ENCODE data around the gene TMEM107. TPM values are rescaled to one million over a fixed set of nuclear protein-coding genes. Genes with fewer than 3 reads are reported as not detected.

The TMEM107 gene
- total RNA-seq, 1 donor from 2014 or later = 17.5 TPM

DNA sequence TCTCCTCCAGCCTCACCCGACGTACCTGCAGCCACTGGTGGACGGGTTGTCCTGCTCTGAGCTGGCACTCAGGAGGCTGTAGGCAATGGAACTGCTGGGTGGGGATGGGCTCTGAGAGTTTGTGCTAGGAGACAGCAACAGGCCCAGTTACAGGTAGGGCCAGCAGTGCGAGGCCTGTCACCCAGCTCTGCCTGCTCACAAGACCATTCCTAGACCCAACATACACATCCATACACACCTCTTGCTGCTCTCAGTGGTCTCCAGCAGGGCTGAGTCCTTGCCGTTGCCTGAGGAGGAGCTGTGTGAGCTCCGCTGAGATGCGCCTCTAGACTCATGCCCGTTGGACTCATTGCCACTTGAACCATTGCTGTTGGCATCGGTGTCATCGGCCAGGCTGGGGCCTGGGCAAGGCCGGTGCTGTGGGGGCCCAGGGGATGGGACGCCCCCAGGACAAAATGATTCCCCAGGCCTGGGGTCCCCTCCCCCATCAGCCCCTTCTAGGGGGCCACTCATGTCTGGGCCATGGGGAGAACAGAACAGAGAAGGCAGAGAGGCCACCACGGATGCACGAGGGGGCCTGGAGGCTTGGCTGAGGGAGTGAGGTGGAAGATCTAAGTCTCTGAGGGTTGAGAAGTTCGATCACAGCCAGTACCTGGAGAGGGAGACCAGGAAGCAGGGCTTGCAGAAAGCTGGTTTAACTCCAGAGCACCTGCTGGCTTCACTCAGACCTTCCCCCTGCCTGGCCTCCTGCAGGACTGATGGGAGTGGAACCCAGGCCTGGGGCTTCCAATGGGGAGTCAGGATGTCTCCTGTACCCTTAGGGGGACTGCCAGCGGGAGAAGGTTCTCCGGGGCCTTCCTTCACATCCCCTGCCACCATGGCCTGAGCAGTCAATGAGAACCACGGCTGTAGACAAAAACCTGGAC is 25.7 kb downstream of the TMEM107 start:
- no peak for DNase-seq

GRCh38 chr17:8149419-8150193 is 26.6 kb downstream of the TMEM107 start:
- DNase-seq = no peak

DNA sequence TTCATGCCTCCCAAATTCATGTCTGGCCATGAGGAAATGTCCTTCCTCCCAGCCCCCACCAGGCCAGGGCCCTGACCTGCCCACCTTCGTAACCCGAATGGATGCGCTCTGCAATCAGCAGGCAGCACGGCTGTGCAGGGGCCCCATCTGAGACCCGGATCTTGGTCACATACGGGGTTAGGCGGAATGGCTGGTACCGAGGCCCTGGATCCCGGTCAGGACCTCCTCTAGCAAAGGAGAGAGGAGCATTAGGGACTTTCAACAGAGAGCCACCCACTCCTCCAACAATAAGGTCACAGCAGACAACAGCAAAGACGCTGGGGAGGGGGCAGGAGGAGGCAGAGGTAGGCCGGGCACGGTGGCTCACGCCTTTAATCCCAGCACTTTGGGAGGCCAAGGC is 27.6 kb downstream of the TMEM107 start:
- no peak for DNase-seq

DNA sequence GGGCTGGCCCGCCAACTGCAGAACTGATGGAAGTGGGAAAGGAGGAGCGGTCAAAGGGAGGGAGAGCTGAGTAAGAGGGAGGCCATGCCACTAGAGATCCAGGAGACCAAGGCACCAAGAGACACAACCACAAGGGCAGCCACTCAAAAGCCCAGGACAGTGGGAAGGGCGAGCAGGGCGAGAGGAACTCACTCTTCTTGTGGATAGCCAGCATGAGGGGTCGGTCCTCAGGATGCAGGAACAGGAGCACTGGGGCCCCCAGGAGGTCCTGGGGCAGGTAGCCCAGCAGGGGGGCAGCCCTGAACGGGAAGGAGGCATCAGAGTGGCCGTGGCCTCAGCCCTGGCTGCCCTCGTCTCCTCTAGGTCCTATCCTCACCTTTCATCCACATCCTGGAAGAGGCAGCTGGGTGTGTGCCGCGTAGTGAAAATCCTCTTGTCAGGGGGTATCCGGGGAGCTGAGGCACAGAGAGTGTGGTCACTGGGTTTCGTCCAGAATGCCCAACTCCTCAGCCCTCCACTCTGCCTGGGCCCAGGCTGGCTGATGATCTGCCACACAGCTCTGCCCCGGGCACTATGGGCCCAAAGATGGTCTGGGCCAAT is 28.3 kb downstream of the TMEM107 start:
- DNase-seq = no peak

GRCh38 chr17:8147141-8147804 is 28.9 kb downstream of the TMEM107 start:
- no peak for DNase-seq

DNA sequence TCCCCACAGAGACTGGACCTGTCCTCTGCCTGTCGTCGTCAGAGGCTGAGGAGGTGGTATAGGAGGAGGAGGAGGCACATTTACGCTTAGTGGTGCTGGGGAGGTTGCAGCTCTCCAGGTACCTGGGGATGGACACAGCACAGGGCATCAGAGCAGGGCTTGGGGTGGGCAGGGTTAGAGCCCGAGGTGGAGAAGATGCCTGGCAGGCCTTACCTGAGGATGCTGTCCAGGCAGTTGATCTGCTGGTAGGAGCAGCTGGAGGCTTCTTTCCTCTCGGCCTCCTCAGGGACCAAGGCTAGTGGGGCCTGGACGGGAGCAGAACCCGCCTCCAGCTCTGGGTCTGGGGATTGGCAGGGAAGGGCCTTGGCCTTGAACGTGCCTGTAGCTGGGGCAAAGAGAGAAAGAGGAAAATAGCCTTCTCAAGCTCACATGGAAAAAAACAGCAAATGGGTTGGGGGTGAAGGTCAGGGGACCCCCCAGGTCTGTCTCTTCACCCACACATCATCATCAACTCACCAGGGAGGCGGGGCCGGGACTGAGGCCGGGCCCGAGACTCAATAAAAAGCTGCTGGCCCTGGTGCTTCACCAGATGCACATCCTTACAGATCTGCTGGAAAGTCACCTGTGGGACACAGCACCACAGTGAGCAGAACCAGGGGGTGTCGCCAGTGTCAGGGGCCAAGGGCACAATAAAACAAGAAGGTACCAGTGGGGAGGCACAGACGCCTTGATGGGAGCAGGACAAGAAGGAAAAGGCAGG is 29.6 kb downstream of the TMEM107 start:
- DNase-seq = no peak

DNA sequence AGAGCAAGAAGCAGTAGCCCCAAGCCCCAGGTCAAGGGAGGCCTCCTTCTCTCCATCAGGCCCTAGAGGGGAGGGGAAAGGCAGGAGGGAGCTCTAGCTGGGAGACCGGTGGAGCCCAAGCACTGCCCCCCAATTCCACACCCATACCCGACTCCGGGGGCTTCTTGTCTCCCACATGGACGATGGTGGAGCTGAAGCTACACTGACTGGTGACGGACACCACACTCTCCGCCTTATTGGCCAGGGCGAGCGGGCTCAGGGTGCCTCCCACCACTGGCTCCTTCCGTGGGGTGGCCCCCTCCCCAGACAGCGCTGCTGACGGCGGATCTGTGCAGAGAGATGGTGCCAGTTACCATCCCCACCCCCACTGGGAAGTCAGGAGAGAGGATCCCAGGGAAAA is 30.4 kb downstream of the TMEM107 start:
- no peak for DNase-seq

DNA sequence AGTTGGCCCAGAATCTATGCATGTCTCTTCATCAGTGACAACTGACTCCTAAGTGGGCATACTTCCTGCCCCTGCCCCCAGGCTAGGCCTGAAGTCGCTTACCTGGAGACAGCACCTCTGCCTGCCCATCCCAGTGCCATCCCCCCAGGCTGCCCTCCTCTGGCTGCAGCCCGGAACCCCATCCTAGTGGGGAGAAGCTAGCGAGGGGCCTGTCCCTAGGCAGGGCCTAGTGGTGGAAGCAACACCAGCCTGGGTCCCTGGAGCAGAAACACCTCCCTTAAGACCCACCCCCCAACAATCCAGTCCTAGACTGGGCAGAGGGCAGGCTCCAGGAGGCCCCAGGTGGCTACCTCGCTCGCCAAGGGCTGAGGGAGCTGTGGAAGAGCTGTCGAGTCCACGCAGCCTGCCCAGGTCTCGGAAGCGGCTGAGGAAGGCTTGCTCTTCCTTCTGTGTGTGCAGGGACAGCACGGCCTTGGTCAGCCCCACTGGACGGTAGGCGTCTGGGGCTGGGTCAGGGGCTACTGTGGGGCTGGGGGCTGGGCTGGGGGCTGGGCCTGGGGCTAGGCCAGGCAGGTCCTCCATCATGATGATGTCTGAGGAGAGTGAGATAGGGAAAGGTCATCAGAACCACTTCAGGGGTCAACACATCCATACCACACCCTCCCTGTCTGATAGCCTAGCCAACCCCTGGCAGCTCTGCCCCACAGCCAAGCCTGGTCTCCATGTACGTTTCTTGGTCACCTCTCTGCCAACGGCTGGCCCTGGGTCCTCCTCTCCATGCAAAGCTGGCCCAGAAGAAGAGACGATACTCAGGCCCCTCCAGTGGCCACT is 31.6 kb downstream of the TMEM107 start:
- DNase-seq = no peak

GRCh38 chr17:8143581-8144400 is 32.4 kb downstream of the TMEM107 start:
- DNase-seq = no peak

DNA sequence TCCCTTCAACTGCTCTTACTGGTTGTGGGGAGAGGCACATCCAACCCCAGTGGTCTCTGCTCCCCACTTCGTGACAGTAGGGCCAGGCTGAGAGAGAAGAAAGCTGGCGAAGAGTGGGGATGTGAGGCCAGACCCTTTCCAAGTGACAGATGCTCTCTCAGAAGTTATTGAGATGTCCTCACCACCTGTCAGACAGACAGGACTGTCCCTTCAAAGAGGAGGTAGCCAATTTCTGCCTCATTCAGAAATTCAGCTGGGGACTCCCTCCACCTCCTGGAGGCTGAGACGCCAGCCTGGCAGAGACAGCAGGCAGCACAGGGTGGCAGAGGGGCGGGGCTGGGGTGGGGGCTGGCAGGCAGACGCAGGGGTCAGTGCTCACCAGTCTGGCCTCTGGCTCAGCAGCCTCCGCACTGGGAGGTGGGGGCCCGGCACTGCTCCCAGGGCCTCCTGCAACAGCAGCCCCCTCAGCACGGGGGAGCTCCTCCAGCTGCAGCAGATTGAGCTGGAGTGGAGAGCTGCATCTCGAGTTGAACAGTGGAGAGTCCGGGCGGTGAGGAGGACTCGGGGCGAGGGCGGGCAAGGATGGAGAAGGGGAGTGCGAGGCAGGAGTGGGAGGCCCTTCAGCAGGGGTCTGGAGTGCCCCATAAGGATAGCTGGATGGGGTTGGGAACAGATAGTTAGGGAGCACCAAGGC is 33.1 kb downstream of the TMEM107 start:
- DNase-seq = no peak

GRCh38 chr17:8142158-8142886 is 33.9 kb downstream of the TMEM107 start:
- no peak for DNase-seq

DNA sequence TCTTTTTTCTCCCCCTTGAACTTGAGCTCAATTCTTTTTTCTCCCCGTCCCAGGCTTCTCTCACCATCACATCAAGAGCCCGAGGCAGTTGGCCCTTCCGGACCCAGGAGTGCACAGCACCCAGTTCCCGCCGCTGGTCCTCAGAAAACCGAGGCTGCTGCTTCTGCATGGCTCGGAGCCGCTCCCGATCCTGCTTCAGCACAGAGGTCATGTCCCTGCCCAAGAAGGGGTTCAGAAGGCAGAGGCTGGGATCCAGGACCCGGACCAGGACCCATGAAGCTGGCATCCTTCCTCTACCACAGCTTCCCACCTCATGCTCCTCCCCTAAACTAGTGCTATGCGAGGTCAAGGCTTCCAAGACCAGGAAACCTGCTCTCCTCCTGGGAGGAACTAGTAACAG is 34.4 kb downstream of the TMEM107 start:
- no peak for DNase-seq

DNA sequence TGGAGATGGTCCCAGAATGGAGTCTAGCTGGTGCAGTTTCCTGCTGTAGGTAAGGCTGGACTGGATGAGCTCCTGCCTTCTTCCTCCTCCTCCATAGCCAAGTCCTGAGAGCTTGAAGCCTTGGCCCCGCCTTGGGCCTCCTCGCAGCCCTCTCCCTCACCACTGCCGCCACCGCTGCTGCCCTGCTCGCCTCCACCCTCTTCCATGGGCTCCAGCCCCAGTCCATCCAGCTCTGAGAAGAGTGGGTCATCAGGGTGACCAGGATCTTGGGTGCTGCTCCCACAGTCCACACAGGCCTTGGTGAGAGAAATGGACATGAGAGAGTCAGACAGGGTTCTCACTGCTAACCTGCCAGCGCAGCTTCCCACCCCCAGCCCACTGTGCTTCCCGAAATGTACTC is 35.1 kb downstream of the TMEM107 start:
- no peak for DNase-seq

DNA sequence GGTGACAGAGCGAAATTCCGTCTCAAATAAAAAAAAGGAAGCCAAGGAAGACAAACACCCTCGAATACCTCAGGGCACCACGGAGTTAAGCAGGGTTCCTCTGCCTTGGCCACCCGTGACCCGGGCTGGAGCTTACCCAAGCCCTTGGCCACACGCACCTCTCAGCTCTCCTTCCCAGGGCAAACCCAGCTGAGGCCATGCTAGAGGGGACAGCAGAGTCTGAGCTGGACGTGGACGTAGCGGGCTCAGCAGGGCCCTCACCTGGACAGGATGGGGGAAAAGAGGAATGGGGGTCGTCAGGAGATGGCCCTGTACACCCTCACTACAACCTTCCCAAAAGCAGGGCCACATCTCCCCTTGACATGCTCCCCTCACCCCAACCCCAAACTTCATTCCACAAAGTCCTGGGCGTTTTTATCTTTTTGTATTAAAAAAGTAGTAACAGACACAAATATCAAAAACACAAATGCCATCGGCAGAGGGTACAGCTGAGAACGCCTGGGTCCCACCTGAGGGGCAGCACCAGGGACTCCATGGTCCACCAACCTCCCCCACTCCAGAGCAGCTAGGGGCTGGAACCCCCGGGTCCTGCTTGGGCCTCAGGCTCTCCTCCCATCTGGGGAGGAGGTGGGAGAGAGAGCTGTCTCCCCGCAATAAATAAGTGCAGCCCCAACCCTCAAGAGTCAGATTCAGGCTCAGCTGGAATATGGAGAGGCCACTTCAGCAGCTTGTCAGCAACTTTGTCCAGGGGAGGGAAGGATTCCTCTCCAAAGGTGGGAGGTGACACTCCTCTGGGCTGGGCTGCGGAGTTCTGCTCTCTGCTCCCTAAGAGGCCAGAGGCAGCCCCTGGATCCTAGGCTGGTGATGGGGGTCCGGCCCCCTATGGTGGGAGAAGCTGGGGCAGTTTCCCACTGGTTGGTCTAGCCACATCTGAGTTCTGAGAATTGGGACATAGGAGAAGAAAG is 35.8 kb downstream of the TMEM107 start:
- DNase-seq = no peak

GRCh38 chr17:8138672-8139371 is 37.4 kb downstream of the TMEM107 start:
- peak; percentile 97 for DNase-seq

DNA sequence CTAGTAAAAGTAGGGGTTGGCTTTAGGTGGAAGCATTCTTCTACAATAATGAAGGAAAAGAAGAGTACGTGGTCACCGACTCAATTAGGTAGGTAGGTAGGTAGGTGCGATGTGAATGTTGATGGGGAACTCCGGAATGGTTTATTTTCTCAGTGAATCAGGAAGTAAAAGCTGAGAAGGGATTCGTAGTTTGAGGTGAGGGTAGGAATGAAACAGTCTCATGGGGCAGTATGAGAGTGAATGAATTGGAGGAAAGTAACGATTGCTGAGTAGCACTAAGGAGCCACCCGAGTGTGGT is 37.9 kb downstream of the TMEM107 start:
- DNase-seq = no peak
